ENCODE results near the gene METAP1.

DNA sequence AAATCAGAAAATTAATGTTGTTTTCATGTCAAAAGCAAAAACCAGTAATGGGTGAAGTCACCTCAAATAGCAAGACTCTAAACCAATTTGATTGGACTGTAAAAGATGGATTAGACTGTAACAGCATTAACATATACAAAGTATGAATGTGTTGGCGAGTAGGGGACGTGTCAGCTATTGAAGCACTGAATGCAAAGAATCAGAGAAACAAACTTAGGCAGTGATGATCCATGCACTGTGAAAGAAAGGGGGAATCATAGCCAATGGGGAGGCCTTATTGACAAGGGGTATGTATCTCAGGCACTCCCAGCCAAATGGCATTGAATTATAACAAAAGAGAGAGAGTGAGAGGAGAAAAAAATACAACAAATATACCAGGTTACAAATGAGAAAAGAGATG lies 36.1 kb upstream of the METAP1 start:
- TF ChIP-seq, protein P1, sequence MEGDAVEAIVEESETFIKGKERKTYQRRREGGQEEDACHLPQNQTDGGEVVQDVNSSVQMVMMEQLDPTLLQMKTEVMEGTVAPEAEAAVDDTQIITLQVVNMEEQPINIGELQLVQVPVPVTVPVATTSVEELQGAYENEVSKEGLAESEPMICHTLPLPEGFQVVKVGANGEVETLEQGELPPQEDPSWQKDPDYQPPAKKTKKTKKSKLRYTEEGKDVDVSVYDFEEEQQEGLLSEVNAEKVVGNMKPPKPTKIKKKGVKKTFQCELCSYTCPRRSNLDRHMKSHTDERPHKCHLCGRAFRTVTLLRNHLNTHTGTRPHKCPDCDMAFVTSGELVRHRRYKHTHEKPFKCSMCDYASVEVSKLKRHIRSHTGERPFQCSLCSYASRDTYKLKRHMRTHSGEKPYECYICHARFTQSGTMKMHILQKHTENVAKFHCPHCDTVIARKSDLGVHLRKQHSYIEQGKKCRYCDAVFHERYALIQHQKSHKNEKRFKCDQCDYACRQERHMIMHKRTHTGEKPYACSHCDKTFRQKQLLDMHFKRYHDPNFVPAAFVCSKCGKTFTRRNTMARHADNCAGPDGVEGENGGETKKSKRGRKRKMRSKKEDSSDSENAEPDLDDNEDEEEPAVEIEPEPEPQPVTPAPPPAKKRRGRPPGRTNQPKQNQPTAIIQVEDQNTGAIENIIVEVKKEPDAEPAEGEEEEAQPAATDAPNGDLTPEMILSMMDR (conservative IDR thresholded peaks at IDR 0.05 in 1 of 2, IDR thresholded peaks at IDR 0.05 in 1 of 2; ENCODE audit: low read depth in 1 of 2, low read length in 2 of 2): no peak
- no peak for TF ChIP-seq EZH2 (IDR thresholded peaks at IDR 0.05; ENCODE audit: low read length, missing control alignments)
